Measurements from ENCODE around the gene SLC6A9. TPM values are rescaled to one million over a fixed set of nuclear protein-coding genes. Genes with fewer than 3 reads are reported as not detected.
A peak's percentile ranks its signal among the peaks of the same experiment; 100 is the strongest.

The SLC6A9 gene
- polyA plus RNA-seq, 3 donors, result 5.7 to 8.0 (median 7.2) TPM

DNA sequence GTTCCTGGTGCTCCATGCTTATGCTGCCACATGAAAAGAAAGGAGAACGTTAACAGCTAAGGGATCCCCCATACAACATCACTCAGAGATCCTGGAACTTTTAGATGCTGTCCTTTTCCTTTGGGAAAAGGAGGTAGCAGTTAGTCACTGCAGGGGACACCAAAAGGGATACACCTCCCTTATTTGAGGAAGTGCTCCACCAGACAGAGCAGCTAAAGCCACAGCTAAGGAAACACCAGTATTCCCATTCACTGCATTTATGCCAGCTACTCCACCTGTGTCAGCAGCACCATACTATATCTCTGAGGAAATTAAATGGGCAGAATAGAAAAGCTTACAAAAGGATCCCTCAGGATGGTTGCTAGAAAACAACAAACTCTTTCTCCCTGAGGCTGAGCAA, 26.0 kb upstream of the SLC6A9 start:
- no peak for DNase-seq (ENCODE audit: extremely low read depth in 1 of 11, low read depth in 9 of 11, low spot score in 4 of 11)

GRCh38 chr1:44053394-44053793, 22.1 kb upstream of the SLC6A9 start:
- no peak for DNase-seq (ENCODE audit: extremely low read depth in 1 of 11, low read depth in 9 of 11, low spot score in 4 of 11)

- DNase-seq (ENCODE audit: extremely low read depth in 1 of 11, low read depth in 9 of 11, low spot score in 4 of 11), result no peak
Measured at GRCh38 chr1:44050261-44050660, 19.0 kb upstream of the SLC6A9 start.

- DNase-seq (ENCODE audit: extremely low read depth in 1 of 11, low read depth in 9 of 11, low spot score in 4 of 11), result no peak
Measured at GRCh38 chr1:44049839-44050238, 18.6 kb upstream of the SLC6A9 start.

- DNase-seq (ENCODE audit: extremely low read depth in 1 of 11, low read depth in 9 of 11, low spot score in 4 of 11), result no peak
Measured at GRCh38 chr1:44048532-44049215, 17.4 kb upstream of the SLC6A9 start.

DNA sequence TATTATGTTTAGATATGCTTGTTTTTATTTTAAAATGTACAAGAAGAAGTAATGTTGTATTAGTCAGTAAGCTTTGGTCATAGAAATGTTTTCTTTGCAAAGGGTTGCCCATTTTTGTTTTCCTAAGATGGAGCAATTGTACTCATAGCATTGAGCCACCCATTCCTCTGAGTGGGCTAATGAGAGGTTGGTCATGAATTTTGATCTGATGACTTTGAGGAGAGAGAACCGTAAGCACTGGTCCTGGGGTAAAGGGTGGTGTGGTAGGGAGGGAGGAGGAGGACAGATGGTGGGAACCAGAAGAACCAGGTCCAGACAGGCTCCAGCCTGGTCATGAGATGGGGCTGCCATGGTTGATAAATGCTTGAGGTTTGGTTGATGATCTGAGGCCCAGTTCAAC, 15.9 kb upstream of the SLC6A9 start:
- DNase-seq (ENCODE audit: extremely low read depth in 1 of 11, low read depth in 9 of 11, low spot score in 4 of 11), result no peak

DNA sequence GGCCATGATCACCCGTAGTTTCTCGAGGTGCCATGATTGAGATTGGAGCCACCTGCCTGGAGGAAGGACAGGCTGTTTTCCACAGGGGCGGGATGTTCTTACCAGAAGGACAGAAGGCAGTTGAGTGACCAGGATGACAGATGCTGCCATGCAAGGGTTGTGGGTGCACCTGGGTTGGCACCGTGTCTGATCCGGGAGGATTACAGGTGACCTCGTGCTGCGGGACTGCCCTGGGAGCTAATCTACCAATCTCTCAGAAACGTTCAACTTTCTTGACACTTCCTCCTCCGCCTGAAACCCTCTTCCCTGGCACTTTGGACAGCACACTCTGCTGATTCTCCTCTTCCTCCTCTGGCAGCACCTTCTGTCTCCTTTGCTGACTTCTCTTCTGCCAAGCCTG, 13.8 kb upstream of the SLC6A9 start:
- DNase-seq (ENCODE audit: extremely low read depth in 1 of 11, low read depth in 9 of 11, low spot score in 4 of 11), result no peak

- no peak for DNase-seq (ENCODE audit: extremely low read depth in 1 of 11, low read depth in 9 of 11, low spot score in 4 of 11)
Measured at GRCh38 chr1:44044071-44044801, 13.0 kb upstream of the SLC6A9 start.

DNA sequence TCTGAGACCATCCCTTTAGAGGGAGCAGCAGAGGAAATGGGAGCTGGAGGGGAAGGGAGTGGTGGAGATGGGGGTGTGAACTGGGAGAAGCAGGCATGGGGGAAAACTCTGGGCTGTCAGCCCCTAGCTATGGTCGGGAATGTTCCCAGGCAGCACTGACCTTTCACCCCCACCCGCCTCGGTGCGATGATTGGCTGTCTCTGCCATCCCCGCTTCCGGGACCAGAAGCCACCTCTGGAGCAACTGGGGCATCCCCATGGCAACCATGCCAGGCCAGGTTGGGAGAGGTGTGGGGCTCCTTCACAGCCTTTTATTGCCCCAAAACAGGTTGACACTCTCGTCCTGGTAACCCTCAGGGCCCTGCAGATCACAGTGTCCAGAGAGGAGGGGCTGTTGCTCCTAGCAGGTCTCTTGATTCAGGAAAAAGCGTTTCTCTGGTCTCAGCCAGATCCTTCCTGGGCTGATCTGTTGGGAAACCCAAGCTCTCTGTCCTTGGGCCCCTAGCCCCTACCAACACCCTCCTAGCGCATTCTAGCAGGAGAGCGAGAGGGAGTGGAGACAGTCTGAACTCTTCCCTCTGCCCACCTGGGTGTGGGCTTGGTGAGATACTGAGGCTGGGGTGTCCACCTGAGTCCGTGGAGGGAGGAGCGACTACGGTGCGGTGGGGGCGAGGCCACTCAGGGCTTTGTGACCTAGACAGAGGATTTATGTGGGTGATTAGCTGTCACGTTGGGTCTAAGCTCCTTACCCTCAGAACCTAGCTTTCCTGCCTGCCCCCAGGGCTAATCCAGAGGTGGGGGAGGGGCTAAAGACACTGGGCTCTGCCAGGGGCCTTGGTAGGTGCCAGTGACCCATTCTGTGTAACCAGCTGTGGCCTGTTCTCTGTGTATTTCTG, 12.2 kb upstream of the SLC6A9 start:
- DNase-seq (ENCODE audit: extremely low read depth in 1 of 11, low read depth in 9 of 11, low spot score in 4 of 11), result no peak

GRCh38 chr1:44040846-44041245, 9.6 kb upstream of the SLC6A9 start:
- DNase-seq (ENCODE audit: extremely low read depth in 1 of 11, low read depth in 9 of 11, low spot score in 4 of 11), result no peak

- DNase-seq (ENCODE audit: extremely low read depth in 1 of 11, low read depth in 9 of 11, low spot score in 4 of 11), result no peak
Measured at GRCh38 chr1:44040418-44040817, 9.2 kb upstream of the SLC6A9 start.

DNA sequence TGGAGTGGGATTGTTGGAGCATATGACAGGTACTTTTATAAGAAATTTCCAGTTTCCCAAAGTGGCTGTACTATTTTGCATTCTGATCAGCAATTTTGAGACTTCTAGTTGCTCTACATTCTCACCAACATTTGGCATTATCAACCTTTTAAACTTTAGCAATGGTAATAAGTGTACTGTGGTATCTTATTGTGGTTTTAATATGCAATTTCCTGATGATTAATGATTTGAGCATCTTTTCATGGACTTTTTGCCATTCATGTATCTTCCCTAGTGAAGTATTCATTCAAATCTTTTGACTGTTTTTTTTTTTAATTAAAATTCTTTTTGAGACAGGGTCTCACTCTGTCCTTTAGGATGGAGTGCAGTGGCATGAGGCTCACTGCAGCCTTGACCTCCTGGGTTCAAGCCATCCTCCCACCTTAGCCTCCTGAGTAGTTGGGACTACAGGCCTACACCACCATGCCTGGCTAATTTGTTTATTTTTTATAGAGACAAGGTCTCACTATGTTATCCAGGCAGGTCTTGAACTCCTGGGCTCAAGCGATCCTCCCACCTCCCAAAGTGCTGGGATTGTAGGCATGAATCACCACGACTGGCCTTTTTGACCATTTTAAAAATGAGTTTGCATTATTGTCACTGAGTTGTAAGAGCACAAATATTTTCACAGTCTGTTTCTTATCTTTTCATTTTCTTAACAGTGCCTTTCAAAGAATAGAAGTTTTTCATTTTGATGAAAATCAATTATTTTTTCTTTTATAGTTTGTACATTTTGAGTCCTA, 7.8 kb upstream of the SLC6A9 start:
- DNase-seq (ENCODE audit: extremely low read depth in 1 of 11, low read depth in 9 of 11, low spot score in 4 of 11), result no peak

GRCh38 chr1:44037154-44037553, 5.9 kb upstream of the SLC6A9 start:
- no peak for DNase-seq (ENCODE audit: extremely low read depth in 1 of 11, low read depth in 9 of 11, low spot score in 4 of 11)

- DNase-seq (ENCODE audit: extremely low read depth in 1 of 11, low read depth in 9 of 11, low spot score in 4 of 11), result peak in 5 of 11 donors; percentile 37 to 65 (median 41)
Measured at GRCh38 chr1:44036409-44037139, 5.3 kb upstream of the SLC6A9 start.

- DNase-seq (ENCODE audit: extremely low read depth in 1 of 11, low read depth in 9 of 11, low spot score in 4 of 11), result no peak
Measured at GRCh38 chr1:44035726-44036408, 4.6 kb upstream of the SLC6A9 start.

- DNase-seq (ENCODE audit: extremely low read depth in 1 of 11, low read depth in 9 of 11, low spot score in 4 of 11), result no peak
Measured at GRCh38 chr1:44034976-44035716, 3.9 kb upstream of the SLC6A9 start.

GRCh38 chr1:44034423-44034822, 3.2 kb upstream of the SLC6A9 start:
- DNase-seq (ENCODE audit: extremely low read depth in 1 of 11, low read depth in 9 of 11, low spot score in 4 of 11), result no peak

All from renal cortex interstitium (tissue), 11 donors.